H1 (cell line): Measurements from ENCODE around the gene CRHR1. TPM values are rescaled to one million over a fixed set of nuclear protein-coding genes. Genes with fewer than 3 reads are reported as not detected.

ENCODE experiments used
- BRCA1 ChIP-seq: IDR thresholded peaks from 2 replicates; pipeline ENCODE4 v1.6.1; 2012; ENCODE audit warnings: low read depth, low read length, improper control_type of control experiment
- EGR1 ChIP-seq: IDR thresholded peaks from 2 replicates; pipeline ENCODE4 v1.6.1; 2011; ENCODE audit warnings: low read depth, low read length, borderline replicate concordance
- JUN ChIP-seq: IDR thresholded peaks from 2 replicates; pipeline ENCODE4 v1.6.1; 2011; ENCODE audit warnings: low read depth, mild to moderate bottlenecking, improper control_type of control experiment, low read length
- KDM4A ChIP-seq: IDR thresholded peaks from one replicate; pipeline ENCODE4 v1.7.1; 2012; ENCODE audit warnings: low read depth, mild to moderate bottlenecking, moderate library complexity, low read length, inconsistent platforms; ENCODE audit not compliant: severe bottlenecking
- SP4 ChIP-seq: IDR thresholded peaks from 2 replicates; pipeline ENCODE4 v1.6.1; 2012; ENCODE audit warnings: low read length, inconsistent platforms
- polyA plus RNA-seq, 7 experiments: library from polyadenylated mRNA; depleted of rRNA in 3 of 7; stranded (reverse) in 5 of 7; unstranded in 2 of 7; fragments of >200 nt in 5 of 7; fragments of 200-250 nt in 2 of 7; gene quantifications; 1 replicate in 5 of 7; 2 replicates in 1 of 7; 4 replicates in 1 of 7; pipeline versions ENCODE4 v1.2.1 to v1.2.3, GENCODE V29; 2011 to 2013; ENCODE audit warnings: missing spikeins in 2 of 7, mixed read lengths in 2 of 7
- total RNA-seq: library from RNA; stranded (reverse); fragmentation: NEBNext Ultra II Directional; extraction: Animal tissue kit (Norgen Biotek cat#: 25700); gene quantifications from 2 replicates; pipeline ENCODE4 v1.2.1, GENCODE V29; 2021

CRHR1 gene
- total and polyA plus RNA-seq, 2 of the 8 experiments (the other 6 are each of a cell fraction or from before 2014, with no cell fraction given): 0.56 to 1.7 TPM

GRCh38 chr17:45747911-45748310 lies 36.2 kb upstream of the CRHR1 start (continued):
- no peak for TF ChIP-seq SP4
- no peak for TF ChIP-seq KDM4A
- no peak for TF ChIP-seq JUN
- TF ChIP-seq BRCA1: no peak
- no peak for TF ChIP-seq EGR1
